Measurements from ENCODE around the gene CLEC4G.

DNA sequence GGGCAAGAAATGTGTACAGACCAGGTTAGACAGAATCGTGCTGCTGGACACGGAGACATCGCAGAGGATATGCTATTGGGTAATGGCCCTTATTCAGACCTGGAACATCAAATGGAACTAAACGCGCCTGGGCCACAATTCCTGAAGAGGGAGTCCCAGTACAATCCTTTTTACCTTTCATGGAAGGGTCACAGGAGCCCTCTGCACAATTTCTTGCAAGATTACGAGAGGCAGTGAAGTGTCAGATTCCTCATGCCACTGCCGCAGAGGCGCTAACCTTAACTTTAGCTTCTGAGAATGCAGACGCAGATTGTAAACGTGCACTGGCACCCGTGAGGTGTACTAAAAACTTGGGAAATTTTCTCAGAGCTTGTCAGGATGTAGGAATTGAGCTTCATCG, 49.2 kb upstream of the CLEC4G start:
- TF ChIP-seq GATA2 (IDR thresholded peaks at IDR 0.05; ENCODE audit: low read depth, low read length) (no peak), GATA3 (IDR thresholded peaks at IDR 0.05; ENCODE audit: low read depth, low read length) (no peak)
